HEK293T (cell line): ENCODE results near the gene LMAN2.

ENCODE experiments used
- CTCF ChIA-PET: fragments of 350-600 bp; formaldehyde crosslinking; extraction: SDS; loops from one replicate; lab custom pipeline; 2021; ENCODE audit warnings: antibody characterized with exemption, inconsistent platforms; lab: Yijun Ruan, JAX
- POLR2A ChIA-PET: fragments of 350-600 bp; formaldehyde crosslinking; extraction: SDS; loops from one replicate; lab custom pipeline; 2020; ENCODE audit warnings: antibody characterized with exemption, inconsistent platforms; lab: Yijun Ruan, JAX
- DNase-seq: peaks from one replicate; pipeline ENCODE4 v3.0.0; 2012; ENCODE audit warnings: mixed read lengths; ENCODE audit errors: extremely low spot score
- ARNT ChIP-seq: fragments of 450-650 bp; IDR thresholded peaks from 2 replicates; pipeline ENCODE4 v1.6.1; 2017; ENCODE audit warnings: mild to moderate bottlenecking
- BHLHE40 ChIP-seq: fragments of 450-650 bp; IDR thresholded peaks from 2 replicates; pipeline ENCODE4 v1.6.1; 2016; ENCODE audit warnings: mild to moderate bottlenecking, moderate library complexity, borderline replicate concordance
- CTBP1 ChIP-seq: fragments of 450-650 bp; IDR thresholded peaks from 2 replicates; pipeline ENCODE4 v1.6.1; 2016; ENCODE audit warnings: borderline replicate concordance
- ELF4 ChIP-seq: fragments of 450-650 bp; IDR thresholded peaks from 2 replicates; pipeline ENCODE4 v1.6.1; 2017; ENCODE audit warnings: antibody characterized with exemption
- FOXA1 ChIP-seq: fragments of 450-650 bp; IDR thresholded peaks from 2 replicates; pipeline ENCODE4 v1.6.1; 2016; ENCODE audit warnings: mild to moderate bottlenecking
- FOXK2 ChIP-seq: fragments of 450-650 bp; IDR thresholded peaks from 2 replicates; pipeline ENCODE4 v1.6.1; 2016; ENCODE audit warnings: mild to moderate bottlenecking
- FOXM1 ChIP-seq: fragments of 450-650 bp; IDR thresholded peaks from 2 replicates; pipeline ENCODE4 v1.6.1; 2017; ENCODE audit warnings: mild to moderate bottlenecking, borderline replicate concordance
- HDGF ChIP-seq: fragments of 450-650 bp; IDR thresholded peaks from 2 replicates; pipeline ENCODE4 v1.6.1; 2017; ENCODE audit warnings: antibody characterized with exemption, borderline replicate concordance
- L3MBTL2 ChIP-seq: fragments of 450-650 bp; conservative IDR thresholded peaks from 2 replicates; pipeline ENCODE4 v1.6.1; 2016; ENCODE audit warnings: mild to moderate bottlenecking
- LEF1 ChIP-seq: fragments of 450-650 bp; IDR thresholded peaks from 2 replicates; pipeline ENCODE4 v1.6.1; 2017; ENCODE audit warnings: mild to moderate bottlenecking, borderline replicate concordance
- NFRKB ChIP-seq: fragments of 450-650 bp; IDR thresholded peaks from 2 replicates; pipeline ENCODE4 v1.6.1; 2016; ENCODE audit warnings: mild to moderate bottlenecking, moderate library complexity
- PKNOX1 ChIP-seq: fragments of 450-650 bp; IDR thresholded peaks from 2 replicates; pipeline ENCODE4 v1.6.1; 2016
- SP1 ChIP-seq: fragments of 450-650 bp; IDR thresholded peaks from 2 replicates; pipeline ENCODE4 v1.6.1; 2017
- SUZ12 ChIP-seq: fragments of 450-650 bp; IDR thresholded peaks from 2 replicates; pipeline ENCODE4 v1.6.1; 2016; ENCODE audit warnings: mild to moderate bottlenecking
- TARDBP ChIP-seq: fragments of 450-650 bp; IDR thresholded peaks from 2 replicates; pipeline ENCODE4 v1.6.1; 2016
- ZNF384 ChIP-seq: fragments of 450-650 bp; IDR thresholded peaks from 2 replicates; pipeline ENCODE4 v1.6.1; 2016

The LMAN2 gene

GRCh38 chr5:177325868-177326381 is 25.5 kb downstream of the LMAN2 start:
- ChIA-PET POLR2A (no interaction called here), CTCF (no interaction called here)
- no peak for DNase-seq
- TF ChIP-seq PKNOX1 (no peak), SUZ12 (no peak), LEF1 (no peak), FOXM1 (no peak), TARDBP (no peak), FOXK2 (no peak)

GRCh38 chr5:177320879-177321278 is 30.6 kb downstream of the LMAN2 start:
- ChIA-PET CTCF (interaction anchor here (1.9 kb wide), 1 partner anchor 11 kb away, joined by 5 read pairs; no protein-coding TSS in a partner anchor), POLR2A (no interaction called here)
- DNase-seq: no peak
- no peak for TF ChIP-seq NFRKB
- no peak for TF ChIP-seq FOXM1
- no peak for TF ChIP-seq ARNT
- TF ChIP-seq SP1: no peak
- TF ChIP-seq FOXK2: no peak
- no peak for TF ChIP-seq TARDBP
- no peak for TF ChIP-seq L3MBTL2

GRCh38 chr5:177319913-177320588 is 31.4 kb downstream of the LMAN2 start:
- TF ChIP-seq L3MBTL2 (no peak), HDGF (no peak), FOXM1 (no peak), TARDBP (no peak), SUZ12 (no peak)
- ChIA-PET CTCF (interaction anchor here (0.7 to 1.9 kb wide), 2 partner anchors 10 to 152 kb away, joined by 3 to 9 read pairs; no protein-coding TSS in a partner anchor), POLR2A (interaction anchor here (0.6 to 1.0 kb wide), 2 partner anchors 16 to 177 kb away, joined by 3 read pairs; partner anchors contain the start of gene PDLIM7)
- no peak for DNase-seq

- no peak for TF ChIP-seq LEF1
- no peak for TF ChIP-seq FOXA1
- no peak for TF ChIP-seq CTBP1
- no peak for TF ChIP-seq PKNOX1
- no peak for TF ChIP-seq BHLHE40
- no peak for TF ChIP-seq SUZ12
- no peak for TF ChIP-seq SP1
- TF ChIP-seq ELF4: no peak
- POLR2A ChIA-PET: no interaction called here
- peak; percentile 80 for DNase-seq
- CTCF ChIA-PET: interaction anchor here (0.6 to 1.9 kb wide), 8 partner anchors 8 to 139 kb away, joined by 3 to 9 read pairs (median 4); no protein-coding TSS in a partner anchor
These were observed 33.5 kb downstream of the LMAN2 start for GRCh38 chr5:177317959-177318377.

- ChIA-PET POLR2A (interaction anchor here (1.1 kb wide), 1 partner anchor 51 kb away, joined by 3 read pairs; no protein-coding TSS in a partner anchor), CTCF (no interaction called here)
- TF ChIP-seq HDGF (no peak), ARNT (no peak), TARDBP (no peak), FOXA1 (no peak), L3MBTL2 (no peak), ZNF384 (no peak), FOXK2 (no peak), CTBP1 (no peak), ELF4 (no peak), SP1 (no peak), LEF1 (no peak), FOXM1 (no peak), NFRKB (no peak), BHLHE40 (no peak), PKNOX1 (no peak), SUZ12 (no peak)
- no peak for DNase-seq
These were observed 35.5 kb downstream of the LMAN2 start for GRCh38 chr5:177316005-177316404.

GRCh38 chr5:177315411-177315810 is 36.1 kb downstream of the LMAN2 start:
- no peak for DNase-seq
- ChIA-PET POLR2A (interaction anchor here (1.1 kb wide), 1 partner anchor 52 kb away, joined by 3 read pairs; no protein-coding TSS in a partner anchor), CTCF (no interaction called here)
- TF ChIP-seq CTBP1: no peak
- TF ChIP-seq NFRKB: no peak
- no peak for TF ChIP-seq SP1
- no peak for TF ChIP-seq SUZ12
- no peak for TF ChIP-seq BHLHE40
- TF ChIP-seq TARDBP: no peak
- no peak for TF ChIP-seq FOXK2
- TF ChIP-seq ZNF384: no peak
- no peak for TF ChIP-seq ELF4
- TF ChIP-seq FOXM1: no peak
- no peak for TF ChIP-seq L3MBTL2
- TF ChIP-seq PKNOX1: no peak
